Brain microvascular endothelial cell (primary cell): ENCODE results near the gene TNFRSF1B.

Source experiments
- DNase-seq: peaks from one replicate; pipeline ENCODE4 v3.0.0-alpha.2; 2020
- H3K27ac ChIP-seq: fragments of 250-450 bp; sonication (Bioruptor Pico); 2 replicates; pipeline ENCODE4 v1.5.1; 2020; ENCODE audit warnings: mild to moderate bottlenecking, moderate library complexity
- H3K27me3 ChIP-seq: fragments of 250-450 bp; sonication (Bioruptor Pico); replicated peaks from 2 replicates; pipeline ENCODE4 v1.5.1; 2020; ENCODE audit warnings: mild to moderate bottlenecking
- H3K36me3 ChIP-seq: fragments of 250-450 bp; sonication (Bioruptor Pico); replicated peaks from 2 replicates; pipeline ENCODE4 v1.5.1; 2020; ENCODE audit warnings: mild to moderate bottlenecking
- H3K4me3 ChIP-seq: 2 replicates; pipeline ENCODE4 v1.5.1; 2011; ENCODE audit warnings: low read depth, mild to moderate bottlenecking, control low read depth, low read length, moderate library complexity
- CTCF ChIP-seq: IDR thresholded peaks from 2 replicates; pipeline ENCODE4 v1.5.1; 2011; ENCODE audit warnings: low read depth, mild to moderate bottlenecking, moderate library complexity, low read length, control low read depth, inconsistent platforms; ENCODE audit errors: missing control alignments
- in situ Hi-C: cut with HindIII; loops from 2 replicates; pipeline ENCODE4 v1.10.0; 2017; ENCODE audit warnings: low sequenced_read_pairs, low pct_ligation_motif_present

Gene TNFRSF1B

GRCh38 chr1:12245733-12246132, 78.9 kb downstream of the TNFRSF1B start:
- TF ChIP-seq CTCF, result no peak
- Histone ChIP-seq H3K27ac (no peak overlapping the region), H3K4me3 (no peak overlapping the region), H3K27me3 (no peaks in the 10 kb centered on the region), H3K36me3 (peaks cover 15% of the 10 kb centered on the region)
- in situ Hi-C loops, result no loop called here
- DNase-seq, result no peak

GRCh38 chr1:12246584-12246983, 79.8 kb downstream of the TNFRSF1B start:
- no peaks in the 10 kb centered on the region for H3K27me3 ChIP-seq
- in situ Hi-C loops, result no loop called here
- H3K27ac ChIP-seq, result no peak overlapping the region
- peaks cover 16% of the 10 kb centered on the region for H3K36me3 ChIP-seq
- no peak for TF ChIP-seq CTCF
- H3K4me3 ChIP-seq, result no peak overlapping the region
- no peak for DNase-seq

- no peaks in the 10 kb centered on the region for H3K27me3 ChIP-seq
- H3K27ac ChIP-seq, result no peak overlapping the region
- DNase-seq, result peak; percentile 27
- no peak for TF ChIP-seq CTCF
- peaks cover 23% of the 10 kb centered on the region for H3K36me3 ChIP-seq
- in situ Hi-C loops, result no loop called here
- no peak overlapping the region for H3K4me3 ChIP-seq
Observed at GRCh38 chr1:12249181-12249580, 82.4 kb downstream of the TNFRSF1B start.

GRCh38 chr1:12249748-12250147, 83.0 kb downstream of the TNFRSF1B start:
- H3K27me3 ChIP-seq, result no peaks in the 10 kb centered on the region
- peaks cover 21% of the 10 kb centered on the region for H3K36me3 ChIP-seq
- in situ Hi-C loops, result no loop called here
- no peak for TF ChIP-seq CTCF
- no peak overlapping the region for H3K4me3 ChIP-seq
- no peak for DNase-seq
- H3K27ac ChIP-seq, result no peak overlapping the region

- Histone ChIP-seq H3K27ac (no peak overlapping the region), H3K4me3 (no peak overlapping the region), H3K36me3 (peaks cover 22% of the 10 kb centered on the region), H3K27me3 (no peaks in the 10 kb centered on the region)
- in situ Hi-C loops, result no loop called here
- DNase-seq, result peak; percentile 34
- no peak for TF ChIP-seq CTCF
Observed at GRCh38 chr1:12251442-12251841, 84.7 kb downstream of the TNFRSF1B start.

GRCh38 chr1:12255913-12256312, 89.1 kb downstream of the TNFRSF1B start:
- DNase-seq, result no peak
- TF ChIP-seq CTCF, result no peak
- H3K27me3 ChIP-seq, result no peaks in the 10 kb centered on the region
- in situ Hi-C loops, result no loop called here
- no peak overlapping the region for H3K4me3 ChIP-seq
- no peak overlapping the region for H3K27ac ChIP-seq
- H3K36me3 ChIP-seq, result peaks cover 36% of the 10 kb centered on the region
